ENCODE data around the gene PSMG2.

PSMG2 gene

GRCh38 chr18:12702221-12703095 is at the start of gene PSMG2, which contains the start of gene CEP76:
Gene PSMG2 (plus strand): TSS chr18:12703042. CDS start chr18:12703108, 66 bp downstream.
Gene CEP76 (minus strand): TSS chr18:12702723. CDS start chr18:12702548, 175 bp downstream.
- peak; percentile 78 for DNase-seq

DNA sequence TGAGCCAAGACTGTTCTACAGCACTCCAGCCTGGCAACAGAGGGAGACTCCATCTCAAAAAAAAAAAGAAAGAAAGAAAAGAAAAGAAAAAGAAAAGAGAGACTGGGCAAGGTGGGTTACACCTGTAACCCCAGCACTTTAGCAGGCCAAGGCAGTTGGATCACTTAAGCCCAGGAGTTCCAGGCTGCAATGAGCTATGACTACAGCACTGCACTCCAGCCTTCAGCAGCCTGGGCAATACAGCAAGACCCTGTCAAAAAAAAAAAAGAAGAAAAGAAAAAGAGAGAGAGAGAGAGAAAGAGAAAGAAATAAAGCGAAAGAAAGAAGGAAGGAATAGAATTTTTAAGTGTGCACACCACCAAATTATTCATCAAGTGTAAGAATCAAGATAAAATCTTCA is 47.9 kb upstream of the PSMG2 start:
- no peak for DNase-seq

DNA sequence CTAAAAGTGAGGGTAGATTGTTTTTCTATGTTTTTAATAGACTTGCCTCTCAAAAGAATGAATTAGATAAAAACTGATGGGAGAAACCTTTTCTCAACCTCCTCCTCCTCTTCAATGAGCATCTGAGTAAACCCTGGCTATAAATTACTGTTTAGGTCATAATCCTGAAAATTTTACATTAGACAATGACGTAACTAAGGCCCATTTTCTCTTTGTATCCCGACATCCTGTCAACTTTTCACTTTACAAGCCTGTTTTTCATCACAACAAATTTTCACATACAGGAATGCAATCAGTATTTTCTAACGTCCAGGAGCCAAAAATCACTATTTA is 46.3 kb upstream of the PSMG2 start:
- no peak for DNase-seq

DNA sequence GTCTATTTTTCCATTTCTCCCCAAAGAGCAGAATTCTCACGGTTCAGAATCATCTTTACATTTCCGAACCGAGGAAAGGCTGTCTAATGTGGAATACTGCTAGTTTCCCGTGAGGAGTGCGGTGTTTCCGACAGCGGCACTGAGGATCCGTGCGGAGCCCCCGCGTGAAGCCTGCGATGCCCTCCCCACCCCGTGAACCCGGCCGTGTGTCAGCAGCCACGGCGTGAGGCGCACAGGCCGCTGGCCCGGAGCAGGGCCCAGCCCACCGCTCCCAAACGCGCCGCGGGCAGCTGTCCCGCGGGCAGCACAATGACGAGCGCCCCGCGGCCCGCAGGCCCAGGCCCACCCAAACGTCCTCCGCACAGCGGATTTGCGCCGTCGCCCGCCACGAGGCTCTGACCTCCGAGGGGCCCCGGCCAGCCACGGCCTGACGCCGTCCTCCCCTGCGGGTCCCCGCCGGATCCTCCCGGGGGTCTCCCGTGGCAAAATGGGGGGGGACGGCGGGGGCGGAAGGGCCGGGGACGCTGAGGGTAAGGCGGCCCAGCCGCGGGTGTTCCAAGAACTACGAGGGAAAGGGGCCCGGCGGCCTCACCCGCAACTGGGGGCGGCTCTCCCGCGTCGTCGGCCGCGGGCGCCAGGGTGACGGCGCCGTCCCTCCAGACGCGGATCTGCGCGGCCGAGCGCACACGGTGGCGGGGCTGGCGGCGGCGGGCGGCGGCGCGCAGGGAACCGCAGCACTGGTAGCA is 45.7 kb upstream of the PSMG2 start:
- no peak for DNase-seq

- DNase-seq = no peak
Measured at GRCh38 chr18:12657684-12658425, 45.0 kb upstream of the PSMG2 start, which contains the start of gene SPIRE1. Gene SPIRE1 (minus strand): TSS chr18:12658107. CDS start chr18:12657866, 241 bp downstream.

DNA sequence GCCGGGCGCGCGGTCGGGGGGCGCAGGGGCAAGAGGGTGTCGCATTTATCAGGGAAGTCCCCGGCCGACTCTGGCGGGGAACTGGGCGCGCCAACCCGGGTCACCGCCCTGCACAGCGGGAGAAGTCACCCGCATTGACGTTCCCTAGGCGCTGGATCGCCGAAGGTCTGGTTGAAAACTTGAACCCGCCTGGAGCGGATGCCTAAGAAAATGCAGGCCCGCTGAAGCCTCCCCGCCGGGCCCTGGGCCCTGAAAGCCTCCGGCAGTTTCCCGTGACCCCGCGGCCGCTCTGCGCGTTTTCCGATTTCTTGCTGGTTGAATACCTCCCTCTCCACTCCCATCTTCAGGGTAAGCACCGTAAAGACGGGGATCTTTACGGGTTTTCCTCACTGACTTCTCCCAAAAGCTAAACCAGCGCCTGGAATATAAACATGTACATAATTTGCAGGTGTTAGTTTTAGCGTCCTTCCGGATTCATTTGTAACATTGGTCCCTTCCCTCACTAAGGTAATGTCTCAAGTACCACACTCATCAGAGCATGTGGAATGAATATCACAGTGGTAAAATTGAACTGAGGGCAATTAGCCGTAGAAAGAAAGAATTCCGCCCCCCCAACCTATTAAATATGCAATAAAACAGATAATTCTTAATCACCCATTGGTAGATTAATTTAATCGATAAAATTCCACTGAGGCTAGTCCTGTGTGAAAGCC is 44.3 kb upstream of the PSMG2 start:
- DNase-seq = no peak

DNA sequence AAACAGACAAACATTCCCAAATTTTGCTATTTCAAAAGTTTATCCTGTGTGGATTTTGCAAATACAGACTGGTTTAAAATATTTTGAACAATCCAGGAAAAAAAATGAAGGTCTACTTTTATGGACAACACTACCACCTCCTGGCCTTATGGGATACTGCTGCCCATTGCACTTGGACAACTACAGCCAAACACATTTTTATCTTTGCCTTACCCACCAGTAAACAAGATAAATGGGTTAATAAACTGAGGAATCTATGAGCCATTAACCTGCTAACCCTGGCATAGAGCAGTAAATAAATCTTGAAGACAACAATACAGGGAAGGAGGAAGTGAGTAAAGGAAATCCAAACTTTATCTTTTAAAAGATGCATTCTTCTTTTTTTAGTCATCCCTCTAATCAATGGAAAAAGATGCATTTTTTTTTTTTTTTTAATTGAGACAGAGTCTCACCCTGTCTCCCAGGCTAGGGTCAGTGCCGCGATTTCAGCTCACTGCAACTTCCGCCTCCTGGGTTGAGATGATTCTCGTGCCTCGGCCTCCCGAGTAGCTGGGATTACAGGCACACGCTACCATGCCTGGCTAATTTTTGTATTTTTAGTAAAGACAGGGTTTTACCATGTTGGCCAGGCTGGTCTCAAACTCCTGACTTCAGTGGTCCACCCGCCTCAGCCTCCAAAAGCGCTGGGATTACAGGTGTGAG is 42.8 kb upstream of the PSMG2 start:
- no peak for DNase-seq

DNA sequence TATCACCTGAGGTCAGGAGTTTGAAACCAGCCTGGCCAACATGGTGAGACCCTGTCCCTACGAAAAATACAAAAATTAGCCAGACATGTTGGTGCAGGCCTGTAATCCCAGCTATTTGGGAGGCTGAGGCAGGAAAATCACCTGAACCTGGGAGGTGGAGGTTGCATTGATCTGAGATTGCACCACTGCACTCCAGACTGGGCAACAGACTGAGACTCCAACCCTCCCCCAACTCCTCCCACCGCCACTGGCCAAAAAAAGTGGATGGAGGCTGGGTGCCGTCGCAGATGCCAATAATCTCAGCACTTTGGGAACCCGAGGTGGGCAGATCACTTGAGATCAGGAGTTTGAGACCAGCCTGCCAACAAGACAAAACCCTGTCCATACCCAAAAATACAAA is 34.8 kb upstream of the PSMG2 start:
- no peak for DNase-seq

- DNase-seq = no peak
Measured at GRCh38 chr18:12679183-12679786, 23.6 kb upstream of the PSMG2 start.

GRCh38 chr18:12686100-12686499 is 16.7 kb upstream of the PSMG2 start:
- no peak for DNase-seq

DNA sequence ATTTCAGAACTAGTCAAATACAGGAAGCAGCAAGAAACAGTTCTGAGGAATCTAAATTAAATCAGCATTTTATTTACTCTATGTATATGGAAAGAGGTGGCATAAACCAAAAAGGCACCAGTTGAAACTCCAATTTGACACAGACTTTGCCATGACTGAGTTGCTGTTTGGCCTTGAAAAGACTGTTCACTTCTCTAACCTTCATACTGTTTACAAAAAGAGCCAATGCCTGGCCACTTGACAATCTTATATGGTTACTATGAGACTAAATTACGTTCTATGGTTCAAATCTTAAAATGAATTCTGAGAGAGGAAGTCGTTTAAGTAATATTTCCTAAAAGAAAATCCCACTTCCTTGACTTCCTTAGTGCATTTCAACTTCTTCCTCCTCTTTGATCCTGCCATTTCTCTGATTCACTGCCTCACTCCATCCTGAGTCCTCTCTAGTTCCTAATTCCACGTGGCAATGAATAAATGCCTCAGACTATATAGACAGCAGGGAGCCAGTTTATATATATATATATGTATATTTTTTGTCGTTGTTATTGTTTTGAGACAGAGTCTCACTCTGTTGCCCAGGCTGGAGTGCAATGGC is 13.5 kb upstream of the PSMG2 start:
- DNase-seq = no peak

GRCh38 chr18:12692206-12692605 is 10.6 kb upstream of the PSMG2 start:
- no peak for DNase-seq

DNA sequence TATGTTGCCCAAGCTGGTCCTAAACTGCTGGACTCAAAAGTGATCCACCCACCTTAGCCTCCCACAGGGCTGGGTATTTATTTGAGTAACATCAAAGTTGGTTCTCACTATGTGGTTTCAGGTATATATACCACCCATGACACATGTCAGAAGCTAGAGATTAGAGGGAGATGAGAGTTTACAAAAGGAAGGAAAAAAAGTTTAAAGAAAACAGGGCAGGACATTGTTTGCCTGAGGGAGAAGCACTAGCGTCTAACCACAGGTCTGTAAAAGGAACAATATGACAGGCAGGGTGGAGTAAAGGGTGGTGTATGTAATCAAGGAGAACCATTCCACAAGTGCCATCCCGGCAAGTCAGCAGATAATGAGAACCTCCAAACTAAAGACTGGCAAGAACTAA is 8.8 kb upstream of the PSMG2 start:
- no peak for DNase-seq

DNA sequence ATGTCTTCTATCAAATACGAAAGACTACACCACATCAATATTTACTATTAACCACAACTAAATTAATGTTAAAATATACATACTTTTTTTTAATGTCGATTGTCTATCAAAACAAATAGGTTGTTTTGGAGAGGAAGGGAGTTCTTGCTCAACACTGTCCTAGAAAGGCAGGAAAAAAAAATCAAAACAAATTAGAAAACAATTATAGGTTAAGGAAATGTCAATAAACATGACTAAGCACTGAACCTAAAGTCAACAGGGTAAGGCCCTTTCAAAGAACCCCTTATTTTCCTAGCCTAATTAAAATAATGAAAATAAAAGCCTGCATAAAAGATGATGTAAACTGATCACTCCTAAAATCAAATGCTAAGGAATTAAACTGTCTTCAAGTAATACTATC is 3.1 kb upstream of the PSMG2 start:
- no peak for DNase-seq

DNA sequence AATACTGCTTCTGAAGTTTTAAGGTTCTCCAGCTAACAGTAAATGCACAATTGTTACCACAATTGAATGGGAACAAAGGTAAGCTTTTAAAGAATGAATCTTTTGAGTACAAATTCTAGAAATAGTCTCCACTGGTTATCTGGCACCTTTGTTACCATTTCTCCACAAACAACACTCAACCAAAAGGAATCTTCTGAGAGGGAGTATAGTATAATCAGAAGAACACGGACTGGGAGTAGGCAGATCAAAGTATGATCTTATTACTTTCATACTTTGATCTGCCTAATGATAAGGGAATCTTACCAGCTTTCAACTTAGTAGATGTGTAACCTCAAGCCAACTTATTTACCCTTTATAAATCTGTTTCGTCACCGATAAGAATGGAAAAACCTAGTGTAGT is 1.7 kb upstream of the PSMG2 start:
- DNase-seq = no peak

DNA sequence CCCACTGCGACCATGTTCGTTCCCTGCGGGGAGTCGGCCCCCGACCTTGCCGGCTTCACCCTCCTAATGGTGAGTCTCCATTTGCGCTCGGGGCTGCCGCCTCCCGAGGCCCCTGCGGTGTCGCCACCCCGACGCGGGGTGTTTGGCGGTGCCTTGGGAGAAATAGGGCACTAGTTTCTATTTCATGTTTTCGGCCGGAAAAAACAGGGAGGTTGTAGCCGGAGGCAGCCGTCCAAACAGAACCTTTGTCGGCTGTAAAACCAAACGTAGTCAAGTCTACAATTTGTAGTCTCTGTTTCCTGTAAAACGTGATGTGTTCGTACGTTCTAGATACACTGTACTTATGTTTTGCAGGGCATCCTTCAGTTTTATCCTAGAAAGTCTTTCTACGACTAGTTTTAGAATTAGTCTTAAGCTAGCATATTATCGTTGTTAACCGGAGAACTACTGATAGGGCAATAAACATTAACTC is 290 bp downstream of the PSMG2 start:
- DNase-seq = no peak

DNA sequence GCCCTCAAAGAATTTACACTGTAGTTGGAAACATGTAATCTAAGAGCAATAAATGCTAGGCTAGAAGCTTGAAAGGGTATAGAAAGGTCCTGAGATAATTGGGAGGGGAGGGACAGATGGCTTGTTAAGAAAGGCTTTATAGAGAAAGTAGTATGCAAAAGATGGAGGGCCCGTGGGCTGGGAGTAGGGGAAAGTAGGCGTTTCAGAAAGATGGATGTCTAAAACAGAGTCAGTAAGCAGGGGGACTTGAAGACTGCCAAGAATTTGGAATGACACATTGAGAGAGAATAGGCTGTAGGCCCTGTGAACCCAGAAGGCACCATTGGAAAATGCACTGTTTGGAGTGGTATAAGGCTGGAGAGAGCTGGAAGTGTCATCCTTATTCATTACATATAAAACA is 822 bp downstream of the PSMG2 start:
- no peak for DNase-seq

DNA sequence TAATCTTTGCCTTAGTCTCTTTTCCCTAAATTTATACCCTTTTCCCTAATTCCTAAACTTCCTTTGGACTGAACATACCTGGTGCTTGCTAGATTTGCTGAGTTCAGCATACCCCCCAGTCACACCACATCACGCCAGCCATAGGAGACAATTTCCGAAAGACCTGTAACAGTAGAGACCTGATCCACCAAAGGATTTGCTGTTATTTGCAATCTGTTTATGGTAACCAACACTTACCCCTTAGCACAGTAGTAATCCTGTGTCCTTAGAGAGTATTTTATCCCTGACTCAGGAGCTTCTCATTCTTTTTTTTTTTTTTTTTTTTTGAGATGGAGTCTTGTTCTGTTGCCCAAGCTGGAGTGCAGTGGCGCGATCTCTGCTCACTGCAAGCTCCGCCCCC is 8.6 kb downstream of the PSMG2 start:
- DNase-seq = no peak

DNA sequence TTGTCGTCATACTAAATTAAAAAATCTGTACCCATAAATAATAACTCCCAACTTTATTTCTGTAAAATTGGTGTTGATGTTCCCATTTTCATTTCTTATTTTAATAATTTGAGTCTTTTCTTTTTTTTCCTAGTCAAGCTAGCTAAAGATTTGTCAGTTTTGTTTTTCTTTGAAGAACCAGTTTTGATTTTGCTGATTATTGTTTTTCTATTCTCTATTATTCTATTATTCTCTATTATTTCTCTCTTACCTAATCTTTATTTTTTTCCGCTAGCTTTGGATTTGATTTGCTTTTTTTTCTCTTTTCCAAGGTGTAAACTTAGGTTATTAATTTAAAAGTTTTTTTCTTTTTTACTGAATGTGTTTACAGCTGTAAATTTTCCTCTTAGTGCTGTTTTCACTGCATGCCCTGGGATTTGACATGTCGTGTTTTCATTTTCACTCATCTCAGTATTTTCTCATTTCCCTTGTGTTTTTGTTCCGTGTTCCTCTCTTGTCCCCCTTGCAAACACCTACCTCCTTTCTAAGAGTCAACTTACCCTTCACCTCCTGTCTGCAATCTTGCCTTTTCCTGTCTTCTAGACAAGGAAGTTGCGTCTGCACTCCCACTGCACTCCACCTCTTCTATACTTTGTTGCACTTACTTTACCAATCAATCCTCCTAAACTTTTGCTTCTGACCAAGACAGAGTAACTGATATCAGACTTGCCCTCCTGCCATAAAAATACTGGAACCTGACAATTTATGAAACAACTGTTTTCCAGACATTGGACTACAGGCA is 18.8 kb downstream of the PSMG2 start:
- no peak for DNase-seq

DNA sequence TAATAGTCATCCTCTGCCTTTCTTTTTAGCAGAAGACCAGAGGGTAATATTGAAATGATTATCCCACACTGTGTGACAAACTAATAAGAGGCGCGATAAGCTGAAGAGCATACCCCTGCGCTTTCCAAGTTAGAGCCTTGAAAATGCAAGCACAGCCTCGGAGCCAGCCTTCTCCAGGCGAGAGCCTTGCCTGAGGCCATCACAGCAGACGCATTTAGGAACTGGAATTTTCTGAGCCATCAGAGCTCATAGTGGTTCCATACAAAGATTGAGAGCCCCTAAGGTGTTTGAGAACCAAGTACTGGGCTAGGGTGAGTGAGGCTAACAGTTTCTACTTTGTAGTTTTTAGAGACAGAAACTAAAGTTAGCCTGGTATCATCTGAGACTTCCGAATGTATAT is 19.9 kb downstream of the PSMG2 start:
- DNase-seq = no peak
